ENCODE measurements around the gene GATC. TPM values are rescaled to one million over a fixed set of nuclear protein-coding genes. Genes with fewer than 3 reads are reported as not detected.

The GATC gene
- total and polyA plus RNA-seq, 8 donors: 4.0 to 25.3 (median 13.0) TPM

GRCh38 chr12:120469450-120470149 is 23.4 kb downstream of the GATC start, which contains the start of gene SRSF9:
Gene SRSF9, minus strand, starts transcription at chr12:120469748. Its CDS starts 139 bp downstream, at chr12:120469609.
- intact Hi-C loops (cut with DNase I; ENCODE audit: low total_unique reads): no loop called here
- TF ChIP-seq POLR2AphosphoS5 (IDR thresholded peaks at IDR 0.05): peak; percentile 82 to 96 (median 89)
- no peak for TF ChIP-seq EP300 (IDR thresholded peaks at IDR 0.05)
- peak in 5 of 7 experiments; percentile 77 to 93 (median 87) for TF ChIP-seq CTCF (IDR thresholded peaks at IDR 0.05)
- TF ChIP-seq POLR2A (IDR thresholded peaks at IDR 0.05): peak in 1 of 4 donors; percentile 21
- Histone ChIP-seq H3K4me1 (peaks cover 33 to 65% (median 47%) of the 10 kb centered on the region in 4 donors), H3K36me3 (peaks cover 9 to 30% (median 25%) of the 10 kb centered on the region in 4 donors), H3K27me3 (no peaks in the 10 kb centered on the region), H3K9me3 (no peaks in the 10 kb centered on the region), H3K27ac (peak within 1 kb of the TSS; percentile 94 to 97 (median 95)), H3K4me3 (peak within 1 kb of the TSS; percentile 80 to 98 (median 88))
- DNase-seq: peak; percentile 96 to 99
- 0 to 1% (median 1%) methylated on average over 6 to 88 of the region's 88 CpGs for WGBS, 5 donors

- no peaks in the 10 kb centered on the region for H3K9me3 ChIP-seq
- H3K27me3 ChIP-seq: no peaks in the 10 kb centered on the region
- no peak for DNase-seq
- peaks cover 33 to 68% (median 48%) of the 10 kb centered on the region in 4 donors for H3K4me1 ChIP-seq
- 63 to 80% (median 72%) methylated on average over 21 to 26 of the region's 26 CpGs for WGBS, 5 donors
- H3K27ac ChIP-seq: peak overlapping the region; percentile 94 to 97 (median 95)
- peak overlapping the region; percentile 80 to 98 (median 88) for H3K4me3 ChIP-seq
- TF ChIP-seq CTCF (IDR thresholded peaks at IDR 0.05) (no peak), POLR2AphosphoS5 (IDR thresholded peaks at IDR 0.05) (no peak), EP300 (IDR thresholded peaks at IDR 0.05) (no peak), POLR2A (IDR thresholded peaks at IDR 0.05) (no peak)
- intact Hi-C loops (cut with DNase I; ENCODE audit: low total_unique reads): no loop called here
- H3K36me3 ChIP-seq: peaks cover 2 to 23% (median 18%) of the 10 kb centered on the region in 4 donors
These were observed 24.0 kb downstream of the GATC start for GRCh38 chr12:120470150-120470784.

- no peaks in the 10 kb centered on the region for H3K27me3 ChIP-seq
- intact Hi-C loops (cut with DNase I; ENCODE audit: low total_unique reads): no loop called here
- no peaks in the 10 kb centered on the region for H3K9me3 ChIP-seq
- no peak for TF ChIP-seq CTCF (IDR thresholded peaks at IDR 0.05)
- no peak for DNase-seq
- peaks cover 0 to 1% (median under 1%) of the 10 kb centered on the region in 4 donors for H3K36me3 ChIP-seq
- no peak overlapping the region for H3K27ac ChIP-seq
- H3K4me1 ChIP-seq: peaks cover 15 to 45% (median 29%) of the 10 kb centered on the region in 4 donors
- no peak overlapping the region for H3K4me3 ChIP-seq
These were observed 26.3 kb downstream of the GATC start for GRCh38 chr12:120472521-120472920.

GRCh38 chr12:120473807-120474615 is 27.8 kb downstream of the GATC start:
- intact Hi-C loops (cut with DNase I; ENCODE audit: low total_unique reads): no loop called here
- no peak overlapping the region for H3K27ac ChIP-seq

More at GRCh38 chr12:120473807-120474615, 27.8 kb downstream of the GATC start:
- Histone ChIP-seq H3K4me3 (no peak overlapping the region), H3K4me1 (peaks cover 8 to 35% (median 17%) of the 10 kb centered on the region in 4 donors), H3K27me3 (no peaks in the 10 kb centered on the region), H3K9me3 (no peaks in the 10 kb centered on the region), H3K36me3 (no peaks in the 10 kb centered on the region)
- WGBS, 5 donors: 67 to 71% (median 69%) methylated on average over 6 of the region's 6 CpGs
- TF ChIP-seq EP300 (IDR thresholded peaks at IDR 0.05) (no peak), CTCF (IDR thresholded peaks at IDR 0.05) (no peak), POLR2AphosphoS5 (IDR thresholded peaks at IDR 0.05) (no peak), POLR2A (IDR thresholded peaks at IDR 0.05) (no peak)
- DNase-seq: no peak
